GM18505 (cell line): Measurements from ENCODE around the gene SRP14.

Source experiments
- ATAC-seq: cut with Tn5 transposase; IDR thresholded peaks from one replicate; pipeline ENCODE4 v1.9.1; 2021; ENCODE audit not compliant: unreplicated experiment
- POLR2A ChIP-seq: IDR thresholded peaks from 4 replicates; pipeline ENCODE4 v1.6.1; 2011; ENCODE audit warnings: borderline replicate concordance; ENCODE audit not compliant: insufficient read depth, insufficient read length; ENCODE audit errors: extremely low read depth

The SRP14 gene

DNA sequence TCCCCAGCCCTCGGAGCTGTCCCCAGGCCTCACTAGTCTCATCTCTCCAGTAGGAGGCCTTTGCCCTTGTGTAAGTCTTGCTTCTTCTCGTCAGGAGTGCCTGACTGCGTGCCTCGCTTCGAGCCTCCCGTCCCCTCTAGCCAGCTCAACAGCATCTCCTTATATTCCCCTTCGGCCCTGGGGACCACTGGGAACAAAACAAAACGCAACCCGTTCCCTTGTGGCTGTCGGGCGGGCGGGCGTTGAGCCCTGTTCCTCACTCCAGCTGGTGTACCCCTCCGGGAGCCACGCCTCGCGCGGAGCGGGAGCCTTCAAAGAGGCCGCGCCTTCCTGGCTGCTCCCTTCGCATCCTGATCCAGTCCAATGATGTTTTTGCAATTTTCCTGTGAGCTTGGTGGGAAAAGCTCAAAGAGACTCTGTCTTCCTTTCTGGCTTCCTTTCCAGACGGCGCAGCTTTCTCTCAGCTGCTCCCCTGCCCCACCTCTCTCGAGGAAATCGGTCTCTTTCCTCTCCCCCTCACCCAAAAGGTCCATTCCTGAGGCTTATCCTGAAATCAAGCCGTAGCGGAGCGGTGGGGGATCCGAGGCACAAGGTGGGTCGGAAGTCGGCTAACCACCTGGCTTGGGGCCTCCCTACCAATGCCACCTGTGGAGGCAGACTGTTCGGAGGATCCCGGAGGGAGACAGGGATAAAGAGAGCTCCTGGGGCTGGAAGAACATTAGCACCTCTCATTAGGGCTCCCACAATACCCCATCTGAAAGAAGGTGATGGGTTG lies 33.4 kb upstream of the SRP14 start:
- no peak for TF ChIP-seq POLR2A
- ATAC-seq = no peak

DNA sequence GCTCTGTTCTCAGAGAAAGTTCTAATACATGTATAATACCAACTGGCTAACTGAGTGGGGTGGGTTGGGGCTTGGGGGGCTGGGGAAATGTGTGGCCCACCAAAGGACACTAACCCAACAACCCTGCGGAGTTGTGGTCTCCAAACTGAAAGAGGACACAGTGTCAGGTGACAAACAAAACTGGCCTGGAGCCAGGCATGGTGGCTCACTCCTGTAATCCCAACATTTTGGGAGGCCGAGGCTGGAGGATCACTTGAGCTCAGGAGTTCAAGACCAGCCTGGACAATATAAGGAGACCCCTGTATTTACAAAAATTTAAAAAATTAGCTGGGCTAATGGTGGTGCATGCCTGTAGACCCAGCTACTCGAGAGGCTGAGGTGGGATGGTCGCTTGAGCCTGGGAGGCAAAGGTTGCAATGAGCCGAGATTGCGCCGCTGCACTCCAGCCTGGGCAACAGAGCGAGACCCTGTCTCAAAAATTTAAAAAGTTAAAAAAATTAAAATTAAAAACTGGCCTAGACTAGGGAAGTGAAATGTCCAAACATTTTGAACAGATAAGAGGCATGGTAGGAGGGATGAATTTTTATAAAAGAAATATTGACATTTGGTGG lies 31.7 kb upstream of the SRP14 start:
- ATAC-seq = no peak
- TF ChIP-seq POLR2A = no peak

DNA sequence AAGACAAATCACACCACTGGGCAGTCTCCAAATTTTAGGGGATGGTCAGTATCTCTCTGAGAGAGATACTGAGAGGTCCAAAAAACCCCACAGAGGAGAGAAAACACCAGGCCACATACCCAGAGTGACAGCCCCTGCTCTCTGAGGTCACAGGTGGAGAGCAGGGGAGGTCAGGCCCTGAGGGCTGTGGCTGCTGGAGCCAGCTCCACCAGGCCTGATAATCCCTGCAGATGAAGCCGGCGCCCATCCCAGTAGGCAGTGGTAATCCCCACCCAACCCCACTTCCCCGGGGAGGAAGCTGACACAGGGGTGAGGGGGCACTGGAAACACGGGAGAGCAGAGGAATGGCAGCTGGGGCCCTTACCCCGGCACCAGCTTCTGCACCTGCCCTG lies 31.2 kb upstream of the SRP14 start:
- no peak for ATAC-seq
- TF ChIP-seq POLR2A = no peak

DNA sequence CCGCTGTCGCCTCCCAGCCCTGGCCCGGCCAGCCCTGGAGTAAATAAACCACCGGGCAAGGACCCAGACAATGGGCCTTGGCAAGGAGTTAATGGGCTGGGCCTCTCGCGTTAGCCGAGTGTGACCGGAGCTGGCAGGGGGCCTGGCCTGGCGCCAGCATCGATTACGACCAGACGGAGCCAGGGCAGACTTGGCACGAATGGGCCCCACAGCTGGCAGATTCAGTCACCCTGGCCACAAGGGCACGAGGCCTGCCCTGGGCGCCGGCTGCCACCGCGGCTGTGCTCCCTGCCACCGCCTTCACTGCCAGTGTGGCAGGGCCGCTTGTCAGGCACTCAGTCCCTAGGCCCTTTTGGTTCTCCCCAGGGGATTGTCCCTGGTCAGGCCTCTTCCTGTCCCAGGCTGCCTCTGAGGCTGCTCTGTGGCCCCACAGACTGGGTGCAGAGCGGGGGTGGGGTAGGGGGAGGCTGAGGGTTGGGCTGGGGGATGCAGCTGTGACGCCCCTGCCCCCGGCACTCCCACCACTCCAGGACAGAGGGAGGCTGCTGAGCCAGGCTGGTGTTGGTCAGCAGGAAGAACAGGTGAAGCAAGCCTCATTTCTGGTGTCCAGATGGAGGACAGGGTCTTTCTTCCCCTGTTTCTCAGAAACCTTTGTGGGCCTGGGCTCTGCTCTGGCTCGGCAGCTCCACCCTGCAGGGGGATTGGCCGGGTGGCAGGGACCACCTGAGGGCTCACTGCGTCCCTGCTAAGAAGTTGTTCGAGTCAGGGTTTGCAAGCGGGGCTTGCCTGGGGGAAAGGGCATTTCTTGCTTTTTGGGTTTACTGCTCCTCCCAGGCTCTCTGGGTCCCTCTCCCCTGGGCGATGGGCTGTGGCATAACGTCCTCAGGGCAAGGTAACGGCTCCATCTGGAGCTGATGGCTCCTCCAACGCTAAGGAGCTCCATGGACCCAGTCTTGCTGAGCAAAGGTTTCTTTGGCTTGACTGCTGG lies 30.5 kb upstream of the SRP14 start:
- peak; percentile 45 for TF ChIP-seq POLR2A
- ATAC-seq = no peak

DNA sequence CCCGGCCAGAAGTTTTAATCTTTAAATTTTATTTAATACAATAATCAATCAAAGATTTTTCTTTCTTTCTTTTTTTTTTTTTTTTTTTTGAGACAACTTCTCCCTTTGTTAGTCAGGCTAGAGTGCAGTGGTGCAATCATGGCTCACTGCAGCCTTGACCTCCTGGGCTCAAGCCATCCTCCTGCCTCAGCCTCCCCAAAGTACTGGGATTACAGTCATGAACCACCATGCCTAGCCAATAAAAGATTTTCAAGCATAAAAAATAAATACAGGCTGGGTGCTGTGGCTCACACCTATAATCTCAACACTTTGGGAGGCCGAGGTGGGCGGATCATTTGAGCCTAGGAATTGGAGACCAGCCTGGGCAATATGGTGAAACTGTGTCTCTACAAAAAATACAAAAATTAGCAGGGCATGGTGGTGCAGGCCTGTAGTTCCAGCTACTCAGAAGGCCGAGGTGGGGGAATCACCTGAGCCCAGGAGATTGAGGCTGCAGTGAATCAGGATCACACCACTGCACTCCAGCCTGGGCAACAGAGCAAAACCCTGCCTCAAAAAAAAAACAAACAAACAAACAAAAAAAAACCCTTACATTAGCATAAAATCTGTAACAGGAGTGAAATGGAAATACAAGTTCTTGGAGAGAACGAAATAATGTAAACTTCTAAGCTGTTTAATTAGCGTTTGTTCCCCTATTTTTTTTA lies 29.1 kb upstream of the SRP14 start:
- no peak for ATAC-seq
- TF ChIP-seq POLR2A = no peak

DNA sequence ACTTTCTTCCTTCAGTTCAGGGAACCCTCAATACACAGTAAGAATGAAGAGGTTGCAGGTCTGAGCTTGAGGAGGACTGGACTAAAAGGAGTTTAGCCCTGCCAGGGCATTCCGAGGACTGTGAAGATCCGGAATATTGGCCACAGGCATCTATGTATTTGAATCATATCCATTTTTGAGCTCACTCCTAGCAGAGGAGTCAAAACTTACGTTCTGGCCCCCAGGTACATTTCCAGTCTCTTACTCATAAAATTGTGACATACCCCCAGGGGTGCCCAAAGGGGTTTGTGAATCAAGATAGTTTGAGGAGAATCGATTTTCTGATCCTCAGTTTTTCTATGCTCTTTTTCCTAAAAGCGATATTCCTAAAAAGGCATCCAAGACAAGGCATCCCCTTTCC lies 27.6 kb upstream of the SRP14 start:
- ATAC-seq = no peak
- TF ChIP-seq POLR2A = no peak

DNA sequence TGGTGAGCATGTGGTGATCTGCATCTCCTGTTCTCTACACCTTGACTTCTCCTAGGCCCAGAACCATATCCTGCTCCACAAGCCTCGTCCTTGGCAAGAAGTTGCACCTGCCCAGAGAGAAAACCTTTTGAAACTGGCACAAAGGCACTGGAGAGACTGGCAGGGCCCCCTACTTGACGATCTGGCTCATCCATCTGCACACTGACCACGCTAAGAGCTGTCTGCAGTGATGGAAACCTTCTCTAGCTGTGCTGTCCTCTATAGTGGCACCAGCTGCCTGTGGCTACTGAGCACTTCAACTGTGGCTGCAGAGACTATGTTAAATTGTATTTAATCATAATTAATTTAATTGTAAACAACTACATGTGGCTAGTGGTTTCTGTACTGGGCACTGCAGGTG lies 26.2 kb upstream of the SRP14 start:
- no peak for TF ChIP-seq POLR2A
- no peak for ATAC-seq

DNA sequence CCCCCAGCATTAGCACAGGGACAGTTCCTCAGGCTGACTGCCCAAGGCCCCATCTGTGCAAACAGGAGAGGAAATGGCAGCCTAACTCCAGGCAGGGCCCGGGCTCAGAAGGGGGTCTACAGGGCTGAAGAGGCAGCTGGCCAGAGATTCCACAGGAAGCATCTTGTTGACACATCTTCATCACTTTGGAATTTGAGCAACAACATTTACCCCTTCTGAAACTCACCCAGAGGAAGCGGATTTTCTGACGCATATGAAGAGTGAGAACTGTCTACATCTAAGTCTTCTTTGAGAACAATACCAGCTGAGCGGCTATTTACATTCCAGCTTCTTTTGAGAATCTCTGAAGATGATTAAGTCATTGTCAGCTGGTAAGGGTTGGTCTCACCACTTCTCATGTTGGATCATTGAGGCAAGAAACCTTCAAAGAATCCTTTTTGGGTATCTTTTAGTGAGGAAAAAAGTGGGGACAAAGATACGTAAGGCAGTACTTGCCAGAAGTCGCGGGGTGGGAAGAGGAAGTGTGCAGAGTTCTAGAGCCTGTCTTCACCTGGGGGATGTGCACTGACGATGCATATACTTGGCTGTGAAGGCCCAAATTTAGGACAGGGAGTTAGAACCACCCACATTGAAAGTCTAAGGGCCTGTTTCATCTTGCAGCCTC lies 25.4 kb upstream of the SRP14 start:
- peak; percentile 47 for ATAC-seq
- peak; percentile 13 for TF ChIP-seq POLR2A

DNA sequence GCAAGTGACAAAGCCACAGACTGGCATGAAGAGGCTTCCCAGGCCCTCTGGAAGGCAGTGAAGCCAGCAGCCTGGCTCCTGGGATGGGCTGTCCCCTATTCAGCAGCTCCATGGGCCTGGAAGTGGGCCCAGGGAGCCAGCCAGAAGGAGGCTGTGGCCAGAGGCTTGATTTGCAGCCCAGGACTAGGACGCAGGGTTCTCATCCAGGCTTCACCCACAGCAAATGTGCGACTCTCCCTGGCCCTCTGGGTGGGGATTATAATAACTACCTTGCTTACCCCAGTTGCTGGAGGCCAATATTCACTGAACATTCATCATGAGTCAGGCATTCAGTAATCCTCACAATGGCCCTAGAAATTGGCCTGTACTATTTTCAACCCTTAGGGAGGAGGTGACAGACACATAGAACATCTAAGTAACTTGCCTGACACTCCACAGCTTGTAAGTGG lies 24.6 kb upstream of the SRP14 start:
- ATAC-seq = no peak
- TF ChIP-seq POLR2A = no peak

DNA sequence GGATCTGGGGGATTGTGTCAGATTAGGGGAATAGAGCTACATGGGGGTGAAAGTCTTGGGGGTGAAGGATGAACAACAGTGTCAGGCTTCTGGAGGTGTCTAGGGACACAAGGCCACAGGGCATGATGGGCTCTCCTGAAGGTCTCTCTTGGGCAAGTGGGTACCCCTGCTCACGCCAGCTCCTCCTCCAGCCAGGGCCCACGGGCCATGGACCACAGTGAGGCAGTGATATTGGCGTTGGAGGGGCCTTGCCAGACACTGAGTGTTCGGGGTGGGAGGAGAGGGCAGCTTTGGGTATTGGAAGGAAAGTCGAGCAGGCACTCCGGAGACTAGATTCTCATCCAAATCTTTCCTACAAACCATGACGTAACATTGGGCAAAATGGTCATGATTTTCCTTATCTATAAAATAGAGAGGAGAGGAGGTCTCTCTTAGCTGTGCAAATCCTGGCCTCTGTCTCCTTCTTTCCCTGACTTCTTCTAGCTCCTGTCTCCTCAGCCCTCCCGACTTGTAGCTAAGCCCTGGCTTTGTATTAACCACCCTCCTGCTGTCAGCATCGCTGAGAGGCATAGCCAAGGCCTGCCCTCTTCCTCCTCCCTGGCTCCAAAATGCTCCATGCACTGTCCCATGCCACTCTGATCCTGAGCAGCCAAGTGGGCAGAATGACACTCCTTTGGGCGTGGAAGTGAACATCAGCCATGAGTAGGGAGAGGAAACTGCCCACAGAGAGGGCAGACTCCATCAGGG lies 24.0 kb upstream of the SRP14 start:
- no peak for ATAC-seq
- TF ChIP-seq POLR2A = no peak

DNA sequence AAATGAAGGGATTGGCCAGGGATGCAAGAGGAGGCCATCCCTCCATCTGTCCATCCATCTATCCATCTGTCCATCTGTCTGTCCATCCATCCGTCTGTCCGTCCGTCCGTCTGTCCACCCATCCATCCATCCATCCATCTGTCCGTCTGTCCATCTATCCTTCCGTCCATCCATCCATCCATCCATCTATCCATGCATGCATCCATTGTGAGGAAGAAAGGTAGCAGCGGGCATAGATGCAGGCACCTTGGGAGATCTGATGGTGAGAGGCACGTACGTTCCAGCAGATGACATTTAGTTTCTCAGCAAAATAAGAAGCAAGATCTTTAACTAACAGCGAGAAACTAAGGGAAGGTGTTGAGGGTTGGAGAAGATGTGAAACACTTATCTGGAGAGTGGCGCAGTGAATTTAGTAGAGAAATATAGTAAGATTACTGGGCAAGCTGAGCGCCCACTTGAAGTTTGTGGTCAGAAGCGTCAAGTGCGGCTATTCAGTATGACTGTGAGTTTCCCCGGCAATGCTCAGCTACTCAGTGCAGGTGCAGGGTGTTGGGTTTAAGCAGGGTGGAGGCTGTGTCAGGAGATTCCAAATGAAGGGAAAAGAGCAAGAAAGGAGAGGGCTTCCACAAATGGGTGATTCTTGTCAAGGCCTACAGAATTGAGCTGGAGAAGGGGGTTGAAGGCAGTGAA lies 22.4 kb upstream of the SRP14 start:
- ATAC-seq = peak; percentile 34
- no peak for TF ChIP-seq POLR2A
